K562 (cell line): ENCODE data around the gene STK32C. TPM values are rescaled to one million over a fixed set of nuclear protein-coding genes. Genes with fewer than 3 reads are reported as not detected.
A peak's percentile ranks its signal among the peaks of the same experiment; 100 is the strongest.

Source experiments
- ELF4 ChIP-seq: fragments of 450-650 bp; formaldehyde crosslinking; IDR thresholded peaks from 2 replicates; pipeline ENCODE4 v1.4.0; 2022; ENCODE audit warnings: missing genetic modification characterization
- ESRRA ChIP-seq: fragments of 450-650 bp; IDR thresholded peaks from 2 replicates; pipeline ENCODE4 v1.6.1; 2014; ENCODE audit warnings: low read depth, mild to moderate bottlenecking, moderate library complexity, borderline replicate concordance
- HDGF ChIP-seq: fragments of 450-650 bp; IDR thresholded peaks from 2 replicates; pipeline ENCODE4 v1.6.1; 2016
- HMG20A ChIP-seq: fragments of 450-650 bp; formaldehyde crosslinking; conservative IDR thresholded peaks from 2 replicates; pipeline ENCODE4 v1.4.0; 2020; ENCODE audit warnings: mild to moderate bottlenecking, mixed read lengths
- LCOR ChIP-seq: sonication (generic); formaldehyde crosslinking; IDR thresholded peaks from 2 replicates; pipeline ENCODE4 v1.8.0; 2022; ENCODE audit warnings: mild to moderate bottlenecking, missing genetic modification reagents
- MCM5 ChIP-seq: fragments of 450-650 bp; IDR thresholded peaks from 2 replicates; pipeline ENCODE4 v1.6.1; 2016; ENCODE audit warnings: low read depth
- MTA1 ChIP-seq: fragments of 450-650 bp; IDR thresholded peaks from 2 replicates; pipeline ENCODE4 v1.6.1; 2017; ENCODE audit warnings: borderline replicate concordance
- NFXL1 ChIP-seq: fragments of 450-650 bp; formaldehyde crosslinking; IDR thresholded peaks from 2 replicates; pipeline ENCODE4 v1.4.0; 2021; ENCODE audit warnings: mild to moderate bottlenecking
- PRMT5 ChIP-seq: sonication (generic); formaldehyde crosslinking; IDR thresholded peaks from 2 replicates; pipeline ENCODE4 v1.5.0; 2020; ENCODE audit warnings: missing genetic modification reagents
- RAD51 ChIP-seq: fragments of 450-650 bp; IDR thresholded peaks from 2 replicates; pipeline ENCODE4 v1.7.1; 2016; ENCODE audit warnings: low read depth, mild to moderate bottlenecking, borderline replicate concordance
- RBM25 ChIP-seq: fragments of 200-400 bp; formaldehyde crosslinking; IDR thresholded peaks from 2 replicates; pipeline ENCODE4 v1.6.1; 2018; ENCODE audit warnings: low read length, low read depth, moderate library complexity; ENCODE audit not compliant: severe bottlenecking
- THRB ChIP-seq: fragments of 450-650 bp; formaldehyde crosslinking; conservative IDR thresholded peaks from 2 replicates; pipeline ENCODE4 v1.4.0; 2022; ENCODE audit warnings: mild to moderate bottlenecking, missing genetic modification characterization
- TOE1 ChIP-seq, 2 experiments: fragments of 450-650 bp in 1 of 2; sonication (generic) in 1 of 2; formaldehyde crosslinking in 1 of 2; IDR thresholded peaks; 2 replicates each; pipeline versions ENCODE4 v1.7.1 to v1.8.0; 2016 to 2022; ENCODE audit warnings: borderline replicate concordance in 2 of 2, mild to moderate bottlenecking in 2 of 2, antibody characterized with exemption in 1 of 2, inconsistent platforms in 1 of 2, low read depth in 1 of 2, missing genetic modification reagents in 1 of 2, moderate library complexity in 1 of 2
- VEZF1 ChIP-seq: fragments of 200-800 bp; sonication (Bioruptor generic); IDR thresholded peaks from 2 replicates; pipeline ENCODE4 v1.6.1; 2017; ENCODE audit warnings: missing genetic modification characterization, missing compliant biosample characterization
- ZBTB11 ChIP-seq, 3 experiments: fragments of 200-800 bp in 1 of 3; fragments of 250-450 bp in 1 of 3; fragments of 450-650 bp in 1 of 3; sonication (Bioruptor Pico) in 1 of 3; sonication (Bioruptor generic) in 1 of 3; formaldehyde crosslinking in 1 of 3; IDR thresholded peaks; 2 replicates each; pipeline versions ENCODE4 v1.6.1 to v1.8.0; 2016 to 2022; ENCODE audit warnings: mild to moderate bottlenecking in 2 of 3, missing genetic modification characterization in 2 of 3, missing compliant biosample characterization in 1 of 3, moderate library complexity in 1 of 3
- ZBTB7A ChIP-seq: IDR thresholded peaks from 2 replicates; pipeline ENCODE4 v1.6.1; 2011; ENCODE audit warnings: low read depth, mild to moderate bottlenecking, low read length, moderate library complexity, borderline replicate concordance; ENCODE audit not compliant: control insufficient read depth
- ZNF41 ChIP-seq: fragments of 250-450 bp; sonication (Bioruptor Pico); conservative IDR thresholded peaks from 2 replicates; pipeline ENCODE4 v1.4.0; 2020; ENCODE audit warnings: mild to moderate bottlenecking
- ZNF778 ChIP-seq: fragments of 450-650 bp; formaldehyde crosslinking; IDR thresholded peaks from 2 replicates; pipeline ENCODE4 v1.4.0; 2020; ENCODE audit warnings: mild to moderate bottlenecking, moderate library complexity
- polyA plus RNA-seq, 8 experiments: library from polyadenylated mRNA; depleted of rRNA in 4 of 8; stranded (reverse) in 5 of 8; unstranded in 3 of 8; fragments of >200 nt; fragmentation: Nextera tagmentation in 2 of 8; fragmentation: Illumina TruSeq in 1 of 8; extraction: Ambion mirVana in 2 of 8; extraction: Trizol in 1 of 8; gene quantifications; 2 replicates each; pipeline versions ENCODE4 v1.2.1 to v1.2.3, GENCODE V29; 2011 to 2014; ENCODE audit warnings: inconsistent platforms in 1 of 8, missing spikeins in 1 of 8
- total RNA-seq, 7 experiments: library from RNA; depleted of rRNA in 6 of 7; stranded (reverse); fragments of >200 nt in 6 of 7; fragmentation: Illumina TruSeq in 2 of 7; extraction: Trizol in 2 of 7; gene quantifications; 2 replicates each; pipeline versions ENCODE4 v1.2.1 to v1.2.3, GENCODE V29; 2011 to 2021; ENCODE audit warnings: low replicate concordance in 1 of 7

Gene STK32C
- total and polyA plus RNA-seq, 9 of the 15 experiments (the other 6 are each of a cell fraction or from before 2014, with no cell fraction given) = 1.5 to 20.9 (median 6.5) TPM

- TF ChIP-seq ZBTB11 (CRISPR knock-in tag; IDR thresholded peaks at IDR 0.05) = 0 out of 6 replicates have a peak, but pooled peaks of 1 of the 3 experiments have one; percentile 33
- TF ChIP-seq MTA1 = no peak
- TF ChIP-seq HDGF = no peak
- TF ChIP-seq ESRRA = no peak
- no peak for TF ChIP-seq VEZF1
- no peak for TF ChIP-seq PRMT5 (CRISPR knock-in tag)
- TF ChIP-seq HMG20A (CRISPR knock-in tag) = no peak
- TF ChIP-seq TOE1 (IDR thresholded peaks at IDR 0.05; ENCODE audit: borderline replicate concordance) = no peak
- no peak for TF ChIP-seq TOE1 (CRISPR knock-in tag; IDR thresholded peaks at IDR 0.05; ENCODE audit: borderline replicate concordance, low read depth)
- no peak for TF ChIP-seq ZNF778 (CRISPR knock-in tag)
- no peak for TF ChIP-seq ELF4 (CRISPR knock-in tag)
- TF ChIP-seq MCM5 = no peak
- no peak for TF ChIP-seq RBM25
- TF ChIP-seq LCOR (CRISPR knock-in tag) = 0 out of 2 replicates have a peak, but pooled peaks have one; percentile 27
- no peak for TF ChIP-seq ZBTB7A
- TF ChIP-seq RAD51 = no peak
- no peak for TF ChIP-seq THRB (CRISPR knock-in tag)
- no peak for TF ChIP-seq ZNF41 (CRISPR knock-in tag)
- no peak for TF ChIP-seq NFXL1 (CRISPR knock-in tag)
Measured at GRCh38 chr10:132329565-132330485, 22.1 kb upstream of the STK32C start (continued).
